GM12873 (cell line): ENCODE results near the gene SLC36A3.

ENCODE experiments used
- CTCF ChIP-seq: IDR thresholded peaks from 2 replicates; pipeline ENCODE4 v1.5.1; 2012; ENCODE audit warnings: low read depth, mild to moderate bottlenecking, moderate library complexity, low read length, control low read depth; ENCODE audit not compliant: insufficient read depth; ENCODE audit errors: missing control alignments

SLC36A3 gene

GRCh38 chr5:151298063-151298855 is 5.3 kb downstream of the SLC36A3 start:
- TF ChIP-seq CTCF, result peak; percentile 85

GRCh38 chr5:151296974-151297373 is 6.6 kb downstream of the SLC36A3 start:
- no peak for TF ChIP-seq CTCF

DNA sequence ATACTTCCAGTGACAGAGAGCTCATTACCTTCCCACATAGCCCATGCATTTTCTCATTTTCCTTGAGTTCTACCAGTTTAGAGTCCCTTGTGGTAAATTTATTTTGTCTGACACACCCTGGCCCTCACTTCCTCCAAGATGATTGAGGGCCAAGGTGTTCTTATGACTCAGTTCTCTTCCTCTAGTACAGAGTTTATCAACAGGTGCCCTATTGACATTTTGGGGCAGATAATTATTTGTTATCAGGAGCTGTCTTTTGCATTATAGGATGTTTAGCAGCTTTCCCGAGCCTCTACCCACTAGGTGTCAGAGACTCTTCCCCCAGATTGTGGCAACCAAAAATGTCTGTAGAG is 7.1 kb downstream of the SLC36A3 start:
- TF ChIP-seq CTCF, result no peak

DNA sequence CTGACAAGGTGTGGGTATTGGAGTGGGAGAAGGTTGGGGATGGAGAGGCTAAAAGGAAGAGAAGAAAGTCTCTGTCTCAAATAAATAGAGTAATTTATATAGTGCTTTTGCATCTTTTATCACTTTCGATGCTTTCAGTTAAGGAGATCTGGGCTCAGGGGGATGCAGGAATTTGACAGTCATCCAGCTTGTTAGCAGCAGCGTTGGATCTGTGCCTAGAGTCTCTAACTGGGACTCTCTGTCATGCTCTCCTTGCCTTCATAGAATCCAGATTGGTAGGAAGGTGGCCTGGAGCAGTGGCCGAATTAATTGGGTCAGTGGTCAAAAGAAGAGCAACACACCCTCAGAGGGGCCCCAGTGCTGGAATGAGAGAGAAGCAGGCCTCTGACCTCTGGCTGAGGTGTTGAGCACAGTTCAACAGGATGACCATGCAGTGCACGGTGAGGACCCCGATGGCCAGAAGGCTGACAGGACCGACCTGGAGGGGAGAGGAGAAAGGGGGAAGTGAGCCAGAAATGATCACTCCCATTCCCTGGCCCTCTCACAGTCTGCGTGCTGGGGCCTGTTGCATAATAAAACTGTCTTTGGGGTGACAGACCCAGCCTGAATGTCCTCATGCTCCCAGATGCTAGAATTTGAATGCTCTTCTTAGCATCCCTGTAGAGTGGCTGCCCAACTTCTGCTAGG is 7.6 kb downstream of the SLC36A3 start:
- TF ChIP-seq CTCF, result no peak

GRCh38 chr5:151295138-151295537 is 8.4 kb downstream of the SLC36A3 start:
- TF ChIP-seq CTCF, result no peak

- no peak for TF ChIP-seq CTCF
These were observed 9.9 kb downstream of the SLC36A3 start for GRCh38 chr5:151293624-151294023.

DNA sequence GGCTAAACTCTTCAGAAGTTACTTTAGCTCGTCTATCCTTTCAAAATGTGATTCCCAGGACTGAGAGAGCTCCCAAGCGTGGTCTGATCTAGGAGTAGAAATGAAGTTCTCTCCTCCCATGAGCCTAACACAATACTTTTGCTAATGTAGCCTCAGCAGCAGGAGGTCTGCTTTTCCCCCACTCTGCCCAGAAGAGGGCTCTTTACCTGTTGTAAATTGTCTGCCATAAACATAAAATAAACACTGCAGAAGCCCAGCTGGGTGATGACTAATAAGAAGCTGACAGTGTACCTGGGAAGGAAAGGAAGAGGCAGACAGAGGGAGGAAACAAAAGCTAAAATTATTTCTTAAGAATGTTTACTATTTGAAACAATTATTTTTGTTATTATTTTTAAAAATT is 15.4 kb downstream of the SLC36A3 start:
- peak; percentile 22 for TF ChIP-seq CTCF
